Measurements from ENCODE around the gene SLC15A3.

Gene SLC15A3

DNA sequence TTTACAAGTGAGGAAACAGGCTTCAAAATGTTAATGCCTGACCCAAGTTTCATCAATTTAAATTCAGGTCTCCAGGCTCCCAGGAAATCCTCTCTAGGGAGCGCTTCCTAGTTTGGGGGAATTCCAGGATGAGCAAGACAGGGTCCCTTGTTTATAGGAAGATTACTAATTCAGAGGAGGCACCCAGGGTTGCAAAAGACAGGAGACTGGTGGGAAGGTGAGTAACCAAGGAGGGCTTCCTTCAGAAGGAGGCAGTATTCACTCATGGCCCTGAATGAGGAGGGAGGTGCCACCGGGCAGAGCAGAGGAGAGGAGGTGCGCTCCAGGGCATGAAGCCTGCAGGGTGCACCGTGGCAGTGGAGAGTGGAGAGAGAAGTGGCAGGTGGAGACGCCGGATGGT is 26.1 kb downstream of the SLC15A3 start:
- H3K4me3 ChIP-seq (ENCODE audit: low read length) = peak overlapping the region; percentile 87
- TF ChIP-seq, protein P1, sequence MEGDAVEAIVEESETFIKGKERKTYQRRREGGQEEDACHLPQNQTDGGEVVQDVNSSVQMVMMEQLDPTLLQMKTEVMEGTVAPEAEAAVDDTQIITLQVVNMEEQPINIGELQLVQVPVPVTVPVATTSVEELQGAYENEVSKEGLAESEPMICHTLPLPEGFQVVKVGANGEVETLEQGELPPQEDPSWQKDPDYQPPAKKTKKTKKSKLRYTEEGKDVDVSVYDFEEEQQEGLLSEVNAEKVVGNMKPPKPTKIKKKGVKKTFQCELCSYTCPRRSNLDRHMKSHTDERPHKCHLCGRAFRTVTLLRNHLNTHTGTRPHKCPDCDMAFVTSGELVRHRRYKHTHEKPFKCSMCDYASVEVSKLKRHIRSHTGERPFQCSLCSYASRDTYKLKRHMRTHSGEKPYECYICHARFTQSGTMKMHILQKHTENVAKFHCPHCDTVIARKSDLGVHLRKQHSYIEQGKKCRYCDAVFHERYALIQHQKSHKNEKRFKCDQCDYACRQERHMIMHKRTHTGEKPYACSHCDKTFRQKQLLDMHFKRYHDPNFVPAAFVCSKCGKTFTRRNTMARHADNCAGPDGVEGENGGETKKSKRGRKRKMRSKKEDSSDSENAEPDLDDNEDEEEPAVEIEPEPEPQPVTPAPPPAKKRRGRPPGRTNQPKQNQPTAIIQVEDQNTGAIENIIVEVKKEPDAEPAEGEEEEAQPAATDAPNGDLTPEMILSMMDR (conservative IDR thresholded peaks at IDR 0.05; ENCODE audit: low read depth, low read length) = no peak
- no peak for DNase-seq (ENCODE audit: low read depth)

DNA sequence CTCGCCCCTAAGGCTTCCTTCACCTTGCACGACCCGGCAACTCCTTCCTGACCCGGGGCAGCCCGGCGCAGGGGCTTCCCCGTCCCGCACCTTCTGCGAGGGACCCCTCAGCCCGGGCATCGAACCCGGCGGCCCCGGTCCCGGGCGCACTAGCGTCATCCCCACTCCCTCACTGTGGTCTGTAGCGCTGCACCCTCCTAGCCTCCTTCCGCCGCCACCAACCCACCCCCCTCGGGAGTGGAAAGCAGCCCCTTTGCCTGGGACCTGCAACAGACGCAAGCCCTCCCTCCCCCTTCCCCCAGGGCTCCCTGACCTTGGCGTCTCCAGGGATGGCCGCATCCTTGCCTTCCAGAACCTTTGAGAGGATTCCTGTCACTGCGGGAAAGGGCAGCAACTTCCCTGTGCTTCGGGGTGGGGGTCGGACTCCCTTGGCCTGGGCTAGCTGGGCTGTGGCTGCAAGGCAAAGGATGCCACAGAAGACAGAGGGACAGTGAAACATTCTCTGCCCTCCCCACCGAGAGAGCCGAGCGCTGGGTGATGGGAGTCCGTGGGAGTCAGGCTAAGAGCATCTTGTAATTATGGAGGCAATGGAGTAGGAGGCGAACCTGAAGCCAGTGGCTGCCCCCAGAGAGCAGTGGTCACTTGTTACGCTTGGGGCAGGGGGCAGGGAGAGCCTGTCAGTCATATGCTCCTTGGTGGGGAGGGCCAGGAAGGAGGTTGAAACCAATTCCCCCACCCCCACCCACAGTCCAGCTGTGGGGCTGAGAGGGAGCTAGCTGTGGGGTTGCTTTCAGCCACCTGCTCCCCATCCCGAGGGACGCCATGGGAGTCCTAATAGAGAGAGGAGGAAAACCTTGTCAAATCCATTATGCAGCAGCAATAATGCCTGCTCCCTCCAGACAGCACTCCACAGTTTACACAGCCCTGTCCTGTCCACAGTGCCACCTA is 26.8 kb downstream of the SLC15A3 start:
- TF ChIP-seq, protein P1 (conservative IDR thresholded peaks at IDR 0.05; ENCODE audit: low read depth, low read length) = no peak

DNA sequence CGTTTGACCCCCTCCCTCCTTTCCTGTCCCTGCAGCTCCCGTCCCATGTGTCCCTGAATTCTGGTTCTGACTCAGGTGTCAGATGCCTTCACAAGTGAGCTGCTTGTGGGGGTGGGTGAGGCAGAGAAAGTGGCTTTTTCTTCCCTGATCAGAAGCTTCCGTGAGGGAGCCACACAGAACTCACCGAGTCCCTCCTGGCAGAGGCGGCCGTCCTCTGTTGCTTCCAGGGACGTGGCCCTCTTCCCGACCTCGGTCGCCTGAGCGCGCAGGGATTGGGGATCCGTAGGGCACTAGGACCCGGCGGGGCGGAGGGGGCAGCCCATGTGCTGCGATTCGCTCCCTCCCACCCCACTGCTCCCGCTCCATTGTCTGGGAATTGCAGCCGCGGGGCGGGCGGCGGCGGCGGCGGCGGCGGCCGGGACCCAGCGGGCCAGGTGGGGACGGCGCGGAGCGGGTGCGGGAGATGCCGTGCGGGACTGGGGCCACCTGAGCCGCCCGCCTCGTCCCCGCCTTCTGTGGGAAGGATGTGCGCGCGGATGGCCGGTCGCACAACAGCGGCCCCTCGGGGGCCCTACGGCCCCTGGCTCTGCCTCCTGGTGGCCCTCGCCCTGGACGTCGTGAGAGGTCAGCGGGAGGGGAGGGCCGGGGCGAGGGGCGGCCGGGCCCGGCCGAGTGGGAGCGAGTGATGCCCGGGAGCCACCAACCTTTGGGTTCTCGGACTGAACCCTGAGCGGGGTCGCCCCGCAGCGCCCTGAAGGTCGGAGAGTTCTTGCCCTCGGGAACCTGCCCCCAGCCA is 27.7 kb downstream of the SLC15A3 start, which contains the start of gene TMEM132A:
TSS of gene TMEM132A (plus strand) at position 351 of the 796 bp plus-strand sequence. CDS start at position 525, 174 bp downstream.
- TF ChIP-seq, protein P1 (conservative IDR thresholded peaks at IDR 0.05; ENCODE audit: low read depth, low read length) = no peak
- H3K4me3 ChIP-seq (ENCODE audit: low read length) = peak within 1 kb of the TSS; percentile 87
- no peak for DNase-seq (ENCODE audit: low read depth)

More for the DNA sequence above, 26.8 kb downstream of the SLC15A3 start:
- peak overlapping the region; percentile 87 for H3K4me3 ChIP-seq (ENCODE audit: low read length)
- no peak for DNase-seq (ENCODE audit: low read depth)

DNA sequence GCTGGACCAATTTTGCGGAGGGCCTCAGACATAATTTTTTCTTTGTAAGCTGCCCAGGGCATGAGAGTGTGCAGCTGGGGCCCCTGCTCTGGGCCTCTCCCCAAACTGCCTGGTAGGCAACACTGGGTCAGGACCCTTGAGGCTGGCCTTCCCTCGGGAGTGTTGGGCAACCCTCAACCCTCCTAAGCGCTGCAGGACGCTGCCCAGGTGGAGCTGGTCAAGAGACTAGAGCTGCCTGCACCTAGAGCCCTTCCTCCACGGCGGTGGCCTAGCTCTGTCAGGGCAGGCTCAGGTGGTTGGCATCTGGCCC is 28.2 kb downstream of the SLC15A3 start:
- H3K4me3 ChIP-seq (ENCODE audit: low read length) = peak overlapping the region; percentile 87
- TF ChIP-seq, protein P1 (conservative IDR thresholded peaks at IDR 0.05; ENCODE audit: low read depth, low read length) = no peak
- DNase-seq (ENCODE audit: low read depth) = no peak

DNA sequence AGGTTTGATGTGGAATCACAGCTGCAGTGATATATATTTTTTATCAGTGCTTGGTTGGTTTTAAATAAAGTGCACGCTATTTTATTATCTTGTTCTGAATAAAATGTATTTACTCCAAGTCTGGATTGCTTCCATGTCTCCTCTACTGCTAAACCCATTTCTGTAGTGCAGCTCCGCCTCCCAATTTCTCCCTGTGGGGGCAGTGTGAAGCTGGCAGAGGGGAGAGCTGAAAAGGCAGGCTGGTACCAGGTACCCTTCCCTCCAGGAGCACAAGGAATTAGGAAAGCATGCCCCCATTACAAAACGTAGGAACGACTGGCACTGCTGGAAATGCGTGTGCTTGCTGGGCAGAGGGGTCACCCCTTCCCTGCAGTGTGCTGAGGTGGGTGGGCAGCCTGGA is 28.6 kb downstream of the SLC15A3 start:
- H3K4me3 ChIP-seq (ENCODE audit: low read length) = peak overlapping the region; percentile 87
- TF ChIP-seq, protein P1 (conservative IDR thresholded peaks at IDR 0.05; ENCODE audit: low read depth, low read length) = peak; percentile 8
- DNase-seq (ENCODE audit: low read depth) = no peak

DNA sequence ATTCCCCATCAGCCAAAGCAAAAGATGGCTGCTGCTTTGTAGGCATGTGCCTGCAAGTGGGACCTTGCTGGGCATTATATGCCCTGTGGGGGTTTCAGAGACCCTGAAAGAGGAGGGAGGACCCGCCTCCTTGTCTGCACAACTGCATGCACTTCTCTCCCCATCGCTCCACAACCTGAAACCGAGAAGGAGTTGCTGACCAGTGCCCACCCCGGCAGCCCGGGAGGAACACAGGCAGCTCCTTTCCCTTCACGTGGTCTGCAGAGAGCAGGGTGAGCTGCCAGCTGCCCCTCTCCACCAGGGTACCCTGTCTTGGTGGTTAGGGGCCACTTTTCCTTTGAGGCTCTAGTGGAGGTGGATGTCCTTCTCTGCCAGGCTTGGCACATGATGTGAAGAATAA is 29.1 kb downstream of the SLC15A3 start:
- no peak overlapping the region for H3K4me3 ChIP-seq (ENCODE audit: low read length)
- TF ChIP-seq, protein P1 (conservative IDR thresholded peaks at IDR 0.05; ENCODE audit: low read depth, low read length) = no peak
- no peak for DNase-seq (ENCODE audit: low read depth)

All from retinal pigment epithelial cell (primary cell).